Smooth muscle cell (in vitro differentiated cells): ENCODE data around the gene NAA50. TPM values are rescaled to one million over a fixed set of nuclear protein-coding genes. Genes with fewer than 3 reads are reported as not detected.

Experiments
- DNase-seq: peaks from one replicate; lab custom pipeline; 2025; ENCODE audit not compliant: unreplicated experiment; lab: John Stamatoyannopoulos, UW
- H2AFZ ChIP-seq: fragments of 200-600 bp; sonication (generic); 2 replicates; pipeline ENCODE4 v1.6.0; 2016; ENCODE audit warnings: antibody characterized with exemption, low read depth, mild to moderate bottlenecking
- H3F3A ChIP-seq: fragments of 200-600 bp; sonication (generic); 2 replicates; pipeline ENCODE4 v1.6.0; 2017; ENCODE audit warnings: antibody characterized with exemption, low read depth
- H3K27ac ChIP-seq: fragments of 200-600 bp; sonication (generic); 2 replicates; pipeline ENCODE4 v1.5.1; 2016; ENCODE audit warnings: low read depth, mild to moderate bottlenecking
- H3K27me3 ChIP-seq: fragments of 200-600 bp; sonication (generic); 2 replicates; pipeline ENCODE4 v1.6.1; 2016; ENCODE audit warnings: low read depth, mild to moderate bottlenecking
- H3K36me3 ChIP-seq: fragments of 200-600 bp; sonication (generic); 2 replicates; pipeline ENCODE4 v1.5.1; 2016; ENCODE audit warnings: low read depth
- H3K4me1 ChIP-seq: fragments of 200-600 bp; sonication (generic); 2 replicates; pipeline ENCODE4 v1.5.1; 2016; ENCODE audit warnings: low read depth
- H3K4me2 ChIP-seq: fragments of 200-600 bp; sonication (generic); 2 replicates; pipeline ENCODE4 v1.6.0; 2016; ENCODE audit warnings: mild to moderate bottlenecking
- H3K4me3 ChIP-seq: fragments of 200-600 bp; sonication (generic); 2 replicates; pipeline ENCODE4 v1.5.1; 2016; ENCODE audit warnings: mild to moderate bottlenecking
- H3K79me2 ChIP-seq: fragments of 200-600 bp; sonication (generic); 2 replicates; pipeline ENCODE4 v1.6.0; 2016; ENCODE audit warnings: low read depth, mild to moderate bottlenecking
- H3K9ac ChIP-seq: fragments of 200-600 bp; sonication (generic); 2 replicates; pipeline ENCODE4 v1.6.0; 2016; ENCODE audit warnings: low read depth
- H3K9me3 ChIP-seq: fragments of 200-600 bp; sonication (generic); replicated peaks from 2 replicates; pipeline ENCODE4 v1.5.1; 2016; ENCODE audit warnings: low read depth
- H4K20me1 ChIP-seq: fragments of 200-600 bp; sonication (generic); 2 replicates; pipeline ENCODE4 v1.6.0; 2016; ENCODE audit warnings: low read depth
- CTCF ChIP-seq: fragments of 200-600 bp; sonication (generic); IDR thresholded peaks from 2 replicates; pipeline ENCODE4 v1.5.1; 2017; ENCODE audit warnings: borderline replicate concordance, mild to moderate bottlenecking, antibody characterized with exemption; ENCODE audit not compliant: insufficient read depth, poor library complexity, severe bottlenecking
- WGBS: methylation state at CpG from one replicate; pipeline ENCODE4 v1.1.7; 2016; ENCODE audit warnings: low lambda C conversion rate; 5-methylcytosine and 5-hydroxymethylcytosine counted together
- polyA plus RNA-seq: library from polyadenylated mRNA; unstranded; fragments of >200 nt; fragmentation: Nextera tagmentation; extraction: Ambion mirVana; gene quantifications from 2 replicates; pipeline ENCODE4 v1.2.1, GENCODE V29; 2016
- total RNA-seq: library from RNA; depleted of rRNA; stranded (reverse); fragments of >200 nt; gene quantifications from 2 replicates; pipeline ENCODE4 v1.2.3, GENCODE V29; 2014

Gene NAA50
- total and polyA plus RNA-seq, 2 experiments from 2014 or later = 50.3 to 97.8 TPM

- Histone ChIP-seq H3K27ac (no peak overlapping the region), H3K36me3 (peaks cover 14% of the 10 kb centered on the region), H4K20me1 (peaks cover 10% of the 10 kb centered on the region), H2AFZ (no peak overlapping the region), H3K4me3 (no peak overlapping the region), H3K9me3 (no peaks in the 10 kb centered on the region), H3K79me2 (peaks cover 2% of the 10 kb centered on the region), H3K4me1 (no peaks in the 10 kb centered on the region), H3K27me3 (no peaks in the 10 kb centered on the region), H3K4me2 (no peak overlapping the region), H3K9ac (no peak overlapping the region), H3F3A (peaks cover 3% of the 10 kb centered on the region)
- no peak for TF ChIP-seq CTCF
- no peak for DNase-seq
- 96% methylated on average over 3 of the region's 3 CpGs for WGBS
Measured at GRCh38 chr3:113717818-113718217, 28.2 kb downstream of the NAA50 start.

- H3K36me3 ChIP-seq = peaks cover 14% of the 10 kb centered on the region
- no peak for TF ChIP-seq CTCF
- 95% methylated on average over 3 of the region's 3 CpGs for WGBS
- no peak overlapping the region for H3K4me3 ChIP-seq
- H3K27me3 ChIP-seq = no peaks in the 10 kb centered on the region
- H3K79me2 ChIP-seq = no peaks in the 10 kb centered on the region
- H4K20me1 ChIP-seq = peaks cover 5% of the 10 kb centered on the region
- H3K4me2 ChIP-seq = no peak overlapping the region
- H3K9ac ChIP-seq = no peak overlapping the region
- no peaks in the 10 kb centered on the region for H3K9me3 ChIP-seq
- H2AFZ ChIP-seq = no peak overlapping the region
- H3K4me1 ChIP-seq = no peaks in the 10 kb centered on the region
- DNase-seq = no peak
- H3K27ac ChIP-seq = no peak overlapping the region
- peaks cover 3% of the 10 kb centered on the region for H3F3A ChIP-seq
Measured at GRCh38 chr3:113717308-113717707, 28.7 kb downstream of the NAA50 start.

- WGBS = 84% methylated on average over 1 of the region's 1 CpG
- no peaks in the 10 kb centered on the region for H3K9me3 ChIP-seq
- H3K4me1 ChIP-seq = no peaks in the 10 kb centered on the region
- no peak overlapping the region for H3K27ac ChIP-seq
- no peak overlapping the region for H2AFZ ChIP-seq
- no peaks in the 10 kb centered on the region for H3K79me2 ChIP-seq
- no peak for TF ChIP-seq CTCF
- H3K27me3 ChIP-seq = no peaks in the 10 kb centered on the region
- H4K20me1 ChIP-seq = no peaks in the 10 kb centered on the region
- DNase-seq = no peak
- H3K9ac ChIP-seq = no peak overlapping the region
- H3K36me3 ChIP-seq = no peaks in the 10 kb centered on the region
- H3K4me2 ChIP-seq = no peak overlapping the region
- no peak overlapping the region for H3K4me3 ChIP-seq
- no peaks in the 10 kb centered on the region for H3F3A ChIP-seq
Measured at GRCh38 chr3:113714702-113715101, 31.3 kb downstream of the NAA50 start.

GRCh38 chr3:113712129-113712528 lies 33.9 kb downstream of the NAA50 start:
- Histone ChIP-seq H3K79me2 (no peaks in the 10 kb centered on the region), H3K4me1 (no peaks in the 10 kb centered on the region), H2AFZ (no peak overlapping the region), H3K4me3 (no peak overlapping the region), H3K36me3 (no peaks in the 10 kb centered on the region), H3K9ac (no peak overlapping the region), H3K27ac (no peak overlapping the region), H3K27me3 (no peaks in the 10 kb centered on the region), H3K9me3 (no peaks in the 10 kb centered on the region), H3F3A (no peaks in the 10 kb centered on the region), H4K20me1 (no peaks in the 10 kb centered on the region), H3K4me2 (no peak overlapping the region)
- 73% methylated on average over 3 of the region's 3 CpGs for WGBS
- DNase-seq = no peak
- TF ChIP-seq CTCF = no peak
